ENCODE data around the gene DLG2. TPM values are rescaled to one million over a fixed set of nuclear protein-coding genes. Genes with fewer than 3 reads are reported as not detected.

DLG2 gene
- total and polyA plus RNA-seq, 2 of the 4 experiments (the other 2 are of a cell fraction) = 0.31 to 0.36 TPM

DNA sequence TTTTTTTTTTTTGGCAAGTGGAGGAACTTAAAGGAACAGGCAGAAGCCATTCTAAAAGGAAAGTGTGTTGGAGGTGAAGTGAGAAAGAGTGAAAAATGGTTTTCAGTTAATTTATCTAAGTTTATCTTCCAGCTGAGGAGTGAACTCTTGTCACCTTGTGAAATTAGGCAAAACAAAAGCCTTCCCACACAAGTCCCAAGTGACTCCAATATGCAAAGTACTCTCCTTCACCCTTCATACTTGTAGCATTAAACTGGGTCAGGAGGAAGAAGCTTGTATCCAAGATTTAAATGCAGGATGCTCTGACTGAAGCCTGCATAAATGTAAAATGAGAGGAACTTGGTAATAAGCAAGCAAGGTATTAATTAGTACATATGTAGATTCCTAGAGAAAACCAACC lies 796.8 kb downstream of the DLG2 start:
- Histone ChIP-seq H4K8ac (ENCODE audit: low read depth in 2 of 2, low read length in 2 of 2) (no peak overlapping the region), H3K79me1 (ENCODE audit: low read depth in 1 of 2, low read length in 2 of 2) (no peaks in the 10 kb centered on the region), H3K18ac (ENCODE audit: low read depth, low read length) (no peak overlapping the region), H4K91ac (ENCODE audit: insufficient read depth, low read depth, low read length) (no peak overlapping the region), H3K27me3 (ENCODE audit: control insufficient read depth, insufficient read depth, low read length) (no peaks in the 10 kb centered on the region), H3K56ac (ENCODE audit: extremely low read depth, insufficient read depth, low read length) (no peak overlapping the region), H3K14ac (replicated peaks; ENCODE audit: low read depth, low read length) (no peak overlapping the region), H3K9me1 (ENCODE audit: insufficient read depth, low read length) (no peaks in the 10 kb centered on the region), H4K20me1 (ENCODE audit: insufficient read depth, low read length) (no peaks in the 10 kb centered on the region), H2AK5ac (ENCODE audit: low read depth, low read length) (no peak overlapping the region), H2BK15ac (ENCODE audit: low read depth, low read length) (no peak overlapping the region), H2AK9ac (replicated peaks; ENCODE audit: low read depth, low read length, poor library complexity) (no peak overlapping the region), H4K5ac (ENCODE audit: low read depth, low read length) (no peak overlapping the region), H2BK20ac (ENCODE audit: low read depth, low read length) (no peak overlapping the region), H2BK120ac (ENCODE audit: low read depth, low read length) (no peak overlapping the region), H3K9me3 (ENCODE audit: control insufficient read depth, insufficient read depth, low read length) (no peaks in the 10 kb centered on the region), H3K36me3 (ENCODE audit: control insufficient read depth, insufficient read depth, low read length) (no peaks in the 10 kb centered on the region), H3K27ac (ENCODE audit: insufficient read depth, low read length) (no peak overlapping the region), H3K9ac (ENCODE audit: low read depth, low read length) (no peak overlapping the region), H2AFZ (replicated peaks; ENCODE audit: low read length, poor library complexity) (no peak overlapping the region), H3K4me2 (ENCODE audit: low read depth, low read length) (no peak overlapping the region), H3K4me3 (ENCODE audit: insufficient read depth, low read depth, low read length) (no peak overlapping the region), H3K4me1 (ENCODE audit: control insufficient read depth, insufficient read depth, low read length) (no peaks in the 10 kb centered on the region), H2BK5ac (ENCODE audit: low read depth, low read length, poor library complexity, severe bottlenecking) (no peak overlapping the region), H3K4ac (ENCODE audit: low read depth, low read length) (no peak overlapping the region), H3K23ac (ENCODE audit: low read depth, low read length) (no peak overlapping the region)
- DNase-seq = no peak
- ChIA-PET POLR2A (ENCODE audit: unreplicated experiment) (no interaction called here), CTCF (no interaction called here)
- intact Hi-C loops (cut with micrococcal nuclease) (no loop called here), in situ Hi-C loops (cut with MboI; ENCODE audit: low sequenced_read_pairs) (no loop called here), dilution Hi-C loops (cut with HindIII; ENCODE audit: low sequenced_read_pairs, unreplicated experiment) (no loop called here)
- no peak for ATAC-seq (ENCODE audit: low read depth)
- TF ChIP-seq SMC3 (IDR thresholded peaks at IDR 0.05; ENCODE audit: low read depth, low read length) (no peak), MXI1 (IDR thresholded peaks at IDR 0.05; ENCODE audit: borderline replicate concordance, low read depth, low read length) (no peak), RCOR1 (IDR thresholded peaks at IDR 0.05; ENCODE audit: insufficient replicate concordance, low read length) (no peak), NFE2L2 (IDR thresholded peaks at IDR 0.05; ENCODE audit: low read depth, low read length) (no peak), BHLHE40 (IDR thresholded peaks at IDR 0.05; ENCODE audit: low read depth, low read length) (no peak), MAZ (IDR thresholded peaks at IDR 0.05; ENCODE audit: borderline replicate concordance, low read depth, low read length) (no peak), CHD1 (IDR thresholded peaks at IDR 0.05; ENCODE audit: low read depth, low read length) (no peak), FOS (IDR thresholded peaks at IDR 0.05; ENCODE audit: low read depth, low read length) (no peak), MAFK (IDR thresholded peaks at IDR 0.05; ENCODE audit: low read depth, low read length) (no peak), RFX5 (IDR thresholded peaks at IDR 0.05; ENCODE audit: low read depth, low read length) (no peak), POLR2A (IDR thresholded peaks at IDR 0.05; ENCODE audit: low read depth, low read length) (no peak), CEBPB (IDR thresholded peaks at IDR 0.05; ENCODE audit: low read depth, low read length) (no peak), RAD21 (IDR thresholded peaks at IDR 0.05; ENCODE audit: low read length) (no peak)
- TF ChIP-seq, protein P1, sequence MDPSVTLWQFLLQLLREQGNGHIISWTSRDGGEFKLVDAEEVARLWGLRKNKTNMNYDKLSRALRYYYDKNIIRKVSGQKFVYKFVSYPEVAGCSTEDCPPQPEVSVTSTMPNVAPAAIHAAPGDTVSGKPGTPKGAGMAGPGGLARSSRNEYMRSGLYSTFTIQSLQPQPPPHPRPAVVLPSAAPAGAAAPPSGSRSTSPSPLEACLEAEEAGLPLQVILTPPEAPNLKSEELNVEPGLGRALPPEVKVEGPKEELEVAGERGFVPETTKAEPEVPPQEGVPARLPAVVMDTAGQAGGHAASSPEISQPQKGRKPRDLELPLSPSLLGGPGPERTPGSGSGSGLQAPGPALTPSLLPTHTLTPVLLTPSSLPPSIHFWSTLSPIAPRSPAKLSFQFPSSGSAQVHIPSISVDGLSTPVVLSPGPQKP (IDR thresholded peaks at IDR 0.05; ENCODE audit: borderline replicate concordance, low read depth, low read length) = no peak
- TF ChIP-seq, protein P2, sequence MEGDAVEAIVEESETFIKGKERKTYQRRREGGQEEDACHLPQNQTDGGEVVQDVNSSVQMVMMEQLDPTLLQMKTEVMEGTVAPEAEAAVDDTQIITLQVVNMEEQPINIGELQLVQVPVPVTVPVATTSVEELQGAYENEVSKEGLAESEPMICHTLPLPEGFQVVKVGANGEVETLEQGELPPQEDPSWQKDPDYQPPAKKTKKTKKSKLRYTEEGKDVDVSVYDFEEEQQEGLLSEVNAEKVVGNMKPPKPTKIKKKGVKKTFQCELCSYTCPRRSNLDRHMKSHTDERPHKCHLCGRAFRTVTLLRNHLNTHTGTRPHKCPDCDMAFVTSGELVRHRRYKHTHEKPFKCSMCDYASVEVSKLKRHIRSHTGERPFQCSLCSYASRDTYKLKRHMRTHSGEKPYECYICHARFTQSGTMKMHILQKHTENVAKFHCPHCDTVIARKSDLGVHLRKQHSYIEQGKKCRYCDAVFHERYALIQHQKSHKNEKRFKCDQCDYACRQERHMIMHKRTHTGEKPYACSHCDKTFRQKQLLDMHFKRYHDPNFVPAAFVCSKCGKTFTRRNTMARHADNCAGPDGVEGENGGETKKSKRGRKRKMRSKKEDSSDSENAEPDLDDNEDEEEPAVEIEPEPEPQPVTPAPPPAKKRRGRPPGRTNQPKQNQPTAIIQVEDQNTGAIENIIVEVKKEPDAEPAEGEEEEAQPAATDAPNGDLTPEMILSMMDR (conservative IDR thresholded peaks at IDR 0.05; ENCODE audit: low read depth, low read length) = no peak
- TF ChIP-seq, protein P3, sequence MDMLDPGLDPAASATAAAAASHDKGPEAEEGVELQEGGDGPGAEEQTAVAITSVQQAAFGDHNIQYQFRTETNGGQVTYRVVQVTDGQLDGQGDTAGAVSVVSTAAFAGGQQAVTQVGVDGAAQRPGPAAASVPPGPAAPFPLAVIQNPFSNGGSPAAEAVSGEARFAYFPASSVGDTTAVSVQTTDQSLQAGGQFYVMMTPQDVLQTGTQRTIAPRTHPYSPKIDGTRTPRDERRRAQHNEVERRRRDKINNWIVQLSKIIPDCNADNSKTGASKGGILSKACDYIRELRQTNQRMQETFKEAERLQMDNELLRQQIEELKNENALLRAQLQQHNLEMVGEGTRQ (IDR thresholded peaks at IDR 0.05; ENCODE audit: low read depth, low read length) = no peak
- BruUV-seq (replicated peaks) = no TSS peak

All from IMR-90 (cell line).